Left kidney (tissue), 2 donors: ENCODE measurements around the gene FEV. TPM values are rescaled to one million over a fixed set of nuclear protein-coding genes. Genes with fewer than 3 reads are reported as not detected.

Experiments
- DNase-seq: peaks from one replicate; pipeline ENCODE4 v3.0.0-alpha.2; 2013
- polyA plus RNA-seq: library from polyadenylated mRNA; unstranded; fragments of 120-200 nt; gene quantifications from one replicate; pipeline ENCODE4 v1.2.1, GENCODE V29; 2013; ENCODE audit not compliant: insufficient read length

Gene FEV
- polyA plus RNA-seq, 1 donor: not detected

GRCh38 chr2:219017201-219017931 lies 32.4 kb upstream of the FEV start:
- no peak for DNase-seq

GRCh38 chr2:219016721-219017120 lies 31.7 kb upstream of the FEV start:
- no peak for DNase-seq

GRCh38 chr2:219010873-219011272 lies 25.9 kb upstream of the FEV start:
- DNase-seq: no peak

GRCh38 chr2:219010162-219010756 lies 25.3 kb upstream of the FEV start:
- DNase-seq: no peak

- no peak for DNase-seq
Observed at GRCh38 chr2:219009294-219009693, 24.3 kb upstream of the FEV start.

- DNase-seq: no peak
Observed at GRCh38 chr2:219003979-219004378, 19.0 kb upstream of the FEV start.

- no peak for DNase-seq
Observed at GRCh38 chr2:219003267-219003634, 18.3 kb upstream of the FEV start.

GRCh38 chr2:219002395-219003266 lies 17.6 kb upstream of the FEV start:
- DNase-seq: no peak

- DNase-seq: no peak
Observed at GRCh38 chr2:219001577-219002394, 16.8 kb upstream of the FEV start.

GRCh38 chr2:219001100-219001576 lies 16.2 kb upstream of the FEV start:
- DNase-seq: no peak

GRCh38 chr2:219000569-219000960 lies 15.6 kb upstream of the FEV start:
- DNase-seq: no peak

GRCh38 chr2:218999881-219000568 lies 15.0 kb upstream of the FEV start:
- DNase-seq: no peak

GRCh38 chr2:218999021-218999880 lies 14.3 kb upstream of the FEV start:
- no peak for DNase-seq

GRCh38 chr2:218998414-218999002 lies 13.5 kb upstream of the FEV start:
- DNase-seq: no peak

- DNase-seq: no peak
Observed at GRCh38 chr2:218997731-218998130, 12.7 kb upstream of the FEV start.

GRCh38 chr2:218996937-218997336 lies 12.0 kb upstream of the FEV start:
- DNase-seq: no peak

- DNase-seq: peak; percentile 74
Observed at GRCh38 chr2:218995972-218996711, 11.2 kb upstream of the FEV start.

- no peak for DNase-seq
Observed at GRCh38 chr2:218995561-218995960, 10.6 kb upstream of the FEV start.
